Astrocyte (in vitro differentiated cells and primary cell): ENCODE results near the gene CD70.
"Not testable (repeated sequence)": the region's sequence is repeated elsewhere in the genome, so short reads cannot be mapped to it uniquely, and the experiment has no call there.

Experiments
- CTCF ChIP-seq: IDR thresholded peaks from 2 replicates; pipeline ENCODE4 v1.5.1; 2011; ENCODE audit warnings: low read depth, mild to moderate bottlenecking, inconsistent platforms, low read length, moderate library complexity; ENCODE audit not compliant: insufficient read depth
- EZH2 ChIP-seq: IDR thresholded peaks from 2 replicates; pipeline ENCODE4 v1.6.1; 2012; ENCODE audit warnings: mild to moderate bottlenecking, low read length, inconsistent platforms; ENCODE audit not compliant: insufficient read depth

- not testable (repeated sequence) for TF ChIP-seq CTCF, EZH2
Observed at GRCh38 chr19:6550679-6551078, 40.3 kb downstream of the CD70 start.
